Forelimb muscle (tissue), 1 donor: ENCODE results near the gene ZNF223. TPM values are rescaled to one million over a fixed set of nuclear protein-coding genes. Genes with fewer than 3 reads are reported as not detected.
A peak's percentile ranks its signal among the peaks of the same experiment; 100 is the strongest.

ENCODE experiments used
- DNase-seq: peaks from one replicate; pipeline ENCODE4 v3.0.0-alpha.2; 2013; ENCODE audit warnings: low read depth
- polyA plus RNA-seq: library from polyadenylated mRNA; unstranded; fragments of 120-200 nt; gene quantifications from one replicate; pipeline ENCODE4 v1.2.1, GENCODE V29; 2013; ENCODE audit not compliant: insufficient read length

The ZNF223 gene
- polyA plus RNA-seq, 1 donor = 4.7 TPM

DNA sequence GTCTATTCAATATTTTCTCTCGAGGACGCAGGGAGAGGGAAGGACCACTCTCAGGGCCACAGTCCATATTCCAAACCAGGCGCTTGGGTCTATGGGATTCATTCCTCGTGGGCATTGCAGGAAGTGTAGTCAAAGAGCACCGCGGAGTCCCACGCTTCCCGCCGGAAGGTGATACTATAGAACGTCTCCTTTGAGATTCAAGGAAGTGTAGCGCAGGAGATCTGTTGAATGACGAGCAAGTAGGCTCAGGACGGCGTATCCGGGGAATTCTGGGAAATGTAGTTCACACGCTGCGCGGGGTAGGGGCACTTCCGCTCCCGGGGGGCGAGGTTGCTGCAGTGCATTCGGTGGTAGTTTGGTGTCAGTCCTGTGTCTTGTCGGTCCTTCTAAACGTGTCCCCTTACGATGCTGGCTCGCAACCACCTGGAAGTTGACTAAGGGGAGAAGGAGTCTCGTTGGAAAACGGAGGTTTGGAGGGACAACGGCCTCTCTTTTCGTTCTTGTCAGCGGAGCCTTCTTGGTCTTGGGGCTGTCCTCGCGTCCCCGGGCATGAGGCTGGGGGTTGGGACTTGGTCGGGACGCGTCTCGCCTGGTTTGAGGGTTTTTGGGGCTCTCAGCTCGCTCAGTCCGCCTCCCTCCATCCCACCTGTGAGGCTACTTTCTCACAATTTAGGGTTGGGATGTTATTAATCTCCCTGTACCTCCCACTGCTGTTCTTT lies 20.1 kb downstream of the ZNF223 start, which contains the start of gene ZNF284:
Gene ZNF284, plus strand, starts transcription at position 336 of the 719 bp plus-strand sequence. CDS start 4,231 bp downstream, outside the sequence.
- DNase-seq = peak; percentile 79

DNA sequence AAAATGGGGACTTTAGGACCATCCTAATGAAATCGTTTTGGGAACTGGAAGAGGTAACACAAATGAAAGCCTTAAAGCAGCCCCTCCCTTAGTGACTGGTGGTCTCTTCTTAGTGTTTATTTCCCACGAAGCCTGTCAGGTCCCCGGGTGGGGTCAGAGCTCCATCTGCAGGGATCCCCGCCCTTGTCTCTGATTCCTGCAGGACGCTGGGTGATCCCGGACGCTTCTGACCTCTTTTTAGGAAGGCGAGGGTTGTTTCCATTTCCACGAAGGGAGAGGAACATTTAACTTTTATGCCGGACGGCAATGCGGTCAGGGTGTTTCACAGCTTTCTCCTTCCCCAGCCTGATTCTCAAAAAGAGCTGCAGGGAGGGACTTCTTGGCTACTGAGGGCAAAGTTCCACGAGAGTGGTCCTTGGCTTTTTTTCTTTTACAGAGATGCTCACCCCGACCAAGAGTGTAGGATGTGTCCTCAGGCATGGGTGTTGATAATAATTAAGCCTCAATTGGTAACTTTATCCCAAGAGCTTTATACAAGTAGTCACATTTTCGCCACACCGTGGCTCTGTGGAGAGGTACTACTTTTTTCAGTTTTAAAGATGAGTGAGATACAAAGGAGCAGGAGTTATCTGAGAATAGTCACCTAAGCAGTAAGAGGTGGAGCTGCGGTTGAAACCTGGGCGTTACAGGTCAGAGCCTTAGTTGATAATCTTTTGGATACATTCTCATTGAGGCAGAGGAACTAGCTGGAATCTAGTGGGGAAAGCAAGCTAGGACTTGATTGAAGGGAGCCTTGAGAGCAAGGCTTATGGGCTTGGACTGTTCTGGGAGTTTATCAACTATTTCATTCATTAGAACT lies 20.9 kb downstream of the ZNF223 start:
- DNase-seq = no peak

DNA sequence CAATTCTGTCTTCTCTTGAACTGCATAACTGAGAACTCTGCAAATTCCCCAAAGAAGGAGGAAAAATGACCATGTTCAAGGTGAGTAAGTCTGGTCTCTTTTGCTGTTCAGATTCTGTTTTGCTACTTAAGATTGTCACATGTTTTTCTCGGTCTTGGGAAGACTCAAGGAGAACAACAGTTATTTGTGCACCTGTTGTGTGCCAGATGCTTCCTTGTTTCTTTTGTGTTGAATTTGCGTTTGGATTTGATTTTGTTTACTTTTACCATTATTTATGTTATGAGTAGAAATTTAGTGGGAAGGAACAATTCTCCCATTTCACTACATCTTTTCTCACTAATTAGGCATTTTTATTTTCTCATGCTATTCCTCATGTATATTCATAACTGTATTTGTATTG lies 24.5 kb downstream of the ZNF223 start:
- no peak for DNase-seq

DNA sequence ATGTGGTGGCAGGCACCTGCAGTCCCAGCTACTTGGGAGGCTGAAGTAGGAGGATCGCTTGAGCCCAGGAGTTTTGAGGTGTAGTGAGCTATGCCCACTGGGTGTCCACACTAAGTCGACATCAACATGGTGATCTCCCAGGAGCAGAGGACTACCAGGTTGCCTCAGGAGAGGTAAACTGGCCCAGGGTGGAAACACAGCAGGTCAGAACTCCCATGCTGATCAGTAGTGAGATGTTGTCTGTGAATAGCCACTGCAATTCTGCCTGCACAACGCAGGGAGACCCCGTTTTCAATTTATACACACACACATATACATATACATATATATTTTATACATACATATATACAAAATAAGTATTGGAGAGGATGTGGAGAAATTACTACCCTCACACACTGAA lies 40.3 kb downstream of the ZNF223 start:
- DNase-seq = no peak

DNA sequence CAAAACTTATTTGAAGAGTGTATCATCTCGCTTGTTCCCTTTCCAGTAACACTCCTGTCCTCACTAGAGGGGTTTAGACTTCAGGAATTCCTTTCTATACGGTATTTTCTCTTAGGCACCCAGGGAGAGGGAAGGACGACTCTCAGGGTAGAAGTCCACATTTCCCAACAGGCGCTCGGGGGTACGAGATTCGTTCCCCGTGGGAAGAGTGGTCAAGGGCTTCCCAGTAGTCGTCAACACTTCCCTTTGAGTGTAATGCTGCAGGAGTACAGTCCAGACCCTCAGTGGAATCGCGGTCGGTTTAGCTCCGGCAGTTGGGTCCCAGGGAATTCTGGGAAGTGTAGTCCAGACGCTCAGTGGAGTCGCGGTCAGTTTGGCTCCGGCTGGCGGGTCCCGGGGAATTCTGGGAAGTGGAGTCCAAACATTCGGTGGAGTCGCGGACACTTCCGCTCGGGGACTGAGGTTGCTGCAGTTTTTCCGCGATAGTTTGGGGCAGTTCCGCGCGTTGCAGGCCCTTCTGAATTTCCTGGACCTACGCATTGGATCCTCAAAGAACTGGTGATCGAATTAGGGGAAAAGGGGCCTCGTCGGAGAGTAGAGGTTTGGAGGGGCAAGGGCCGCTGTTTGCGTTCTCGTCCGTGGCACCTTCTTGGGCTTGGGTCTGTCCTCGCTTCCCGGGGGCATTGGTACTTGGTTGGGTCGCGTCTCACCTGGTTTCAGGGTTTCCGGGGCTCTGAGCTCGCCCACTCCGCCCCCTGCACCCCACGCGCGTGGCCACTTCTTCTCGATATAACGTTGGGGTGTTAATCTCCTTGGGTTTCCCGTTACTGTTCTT lies 42.3 kb downstream of the ZNF223 start, which contains the start of gene ZNF224:
Gene ZNF224, plus strand, starts transcription at position 431 of the 835 bp plus-strand sequence. CDS start 3,513 bp downstream, outside the sequence.
- DNase-seq = peak; percentile 95

DNA sequence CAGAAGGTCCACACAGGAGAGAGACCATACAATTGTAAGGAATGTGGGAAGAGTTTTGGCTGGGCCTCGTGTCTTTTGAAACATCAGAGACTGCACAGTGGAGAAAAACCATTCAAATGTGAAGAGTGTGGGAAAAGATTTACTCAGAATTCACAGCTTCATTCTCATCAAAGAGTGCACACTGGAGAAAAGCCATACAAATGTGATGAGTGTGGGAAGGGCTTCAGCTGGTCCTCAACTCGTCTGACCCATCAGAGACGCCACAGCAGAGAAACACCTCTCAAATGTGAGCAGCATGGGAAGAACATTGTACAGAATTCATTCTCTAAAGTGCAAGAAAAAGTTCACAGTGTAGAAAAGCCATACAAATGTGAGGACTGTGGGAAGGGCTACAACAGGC lies 55.9 kb downstream of the ZNF223 start:
- DNase-seq = no peak

DNA sequence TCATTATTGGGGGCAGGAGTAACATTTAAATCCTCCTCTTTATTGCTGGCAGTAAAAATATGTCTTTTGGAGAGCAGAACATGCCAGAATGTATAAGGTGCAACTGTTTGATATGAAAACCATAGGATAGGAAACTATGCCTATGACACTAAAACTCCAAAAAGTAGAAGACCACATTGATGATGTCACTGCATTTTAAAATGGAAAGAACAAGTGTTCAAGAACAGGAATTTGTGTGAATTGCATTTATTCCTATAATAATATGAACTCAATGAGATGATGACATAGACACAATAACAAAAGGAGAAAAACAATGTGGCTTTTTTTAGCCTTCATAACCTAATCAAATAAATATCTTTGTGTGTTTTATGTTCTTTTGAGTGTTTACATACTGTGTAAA lies 57.6 kb downstream of the ZNF223 start:
- no peak for DNase-seq

DNA sequence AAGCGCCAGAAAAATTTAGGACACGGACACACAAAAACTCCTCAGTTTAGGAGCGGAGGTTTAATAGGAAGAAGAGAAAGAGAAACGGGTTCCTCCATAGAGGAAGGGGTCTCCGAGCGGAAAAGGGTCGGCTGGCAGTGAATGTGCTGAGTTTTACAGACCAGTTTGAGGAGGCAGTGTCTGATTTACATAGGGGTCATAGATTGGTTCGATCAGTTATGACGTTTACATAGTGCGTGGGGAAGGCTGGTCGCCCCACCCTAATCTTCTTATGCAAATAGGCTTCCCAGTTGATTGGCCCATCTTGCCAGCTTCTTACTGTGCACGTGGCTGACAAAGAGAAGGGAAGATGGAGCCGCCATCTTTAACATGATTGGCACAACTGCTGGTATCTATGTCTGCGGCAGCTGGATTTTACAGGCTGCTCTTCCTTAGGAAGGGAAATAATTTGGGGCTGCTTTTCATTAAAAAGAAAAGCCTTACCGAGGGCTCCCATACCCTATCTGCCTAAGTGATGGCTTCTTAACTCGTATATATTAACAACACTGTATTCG lies 60.2 kb downstream of the ZNF223 start:
- no peak for DNase-seq

DNA sequence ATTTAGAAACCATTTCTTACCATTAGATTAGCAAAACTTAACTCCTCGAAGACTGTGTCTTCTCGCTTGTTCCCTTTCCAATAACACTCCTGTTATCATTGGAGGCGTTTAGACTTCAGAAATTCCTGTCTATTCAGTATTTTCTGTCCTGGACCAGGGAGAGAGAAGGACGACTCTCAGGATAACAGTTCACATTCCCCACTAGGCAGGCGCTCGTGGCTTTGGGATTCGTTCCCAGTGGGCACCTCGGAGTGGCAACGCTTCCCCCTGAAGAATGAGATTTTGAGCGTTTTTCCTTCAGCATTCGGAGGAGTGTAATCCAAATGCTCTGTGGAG lies 60.9 kb downstream of the ZNF223 start:
- DNase-seq = no peak

DNA sequence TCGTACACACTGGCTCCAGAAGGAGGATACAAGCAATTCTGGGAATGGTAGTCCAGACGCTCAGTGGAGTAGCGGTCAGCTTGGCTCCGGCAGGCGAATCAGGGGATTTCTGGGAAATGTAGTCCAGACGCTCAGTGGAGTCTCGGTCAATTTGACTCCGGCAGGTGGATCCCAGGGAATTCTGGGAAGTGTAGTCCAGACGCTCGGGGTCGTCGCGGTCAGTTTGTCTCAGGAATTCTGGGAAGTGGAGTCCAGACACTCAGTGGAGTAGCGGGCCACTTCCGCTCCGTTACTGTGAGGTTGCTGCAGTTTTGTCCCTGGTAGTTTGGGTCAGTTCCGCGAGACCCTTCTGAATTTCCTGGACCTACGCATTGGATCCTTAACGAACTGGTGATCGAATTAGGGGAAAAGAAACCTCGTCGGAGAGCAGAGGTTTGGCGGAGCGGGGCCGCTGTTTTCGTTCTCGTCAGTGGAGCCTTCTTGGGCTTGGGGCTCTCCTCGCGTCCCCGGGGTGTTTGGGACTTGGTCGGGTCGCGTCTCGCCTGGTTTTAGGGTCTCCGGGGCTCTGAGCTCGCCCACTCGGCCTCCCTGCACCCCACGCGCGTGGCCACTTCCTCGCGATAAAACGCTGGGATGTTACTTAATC lies 61.4 kb downstream of the ZNF223 start, which contains the start of gene ZNF225:
Gene ZNF225, plus strand, starts transcription at position 262 of the 646 bp plus-strand sequence. CDS start 2,429 bp downstream, outside the sequence.
- DNase-seq = peak; percentile 99

DNA sequence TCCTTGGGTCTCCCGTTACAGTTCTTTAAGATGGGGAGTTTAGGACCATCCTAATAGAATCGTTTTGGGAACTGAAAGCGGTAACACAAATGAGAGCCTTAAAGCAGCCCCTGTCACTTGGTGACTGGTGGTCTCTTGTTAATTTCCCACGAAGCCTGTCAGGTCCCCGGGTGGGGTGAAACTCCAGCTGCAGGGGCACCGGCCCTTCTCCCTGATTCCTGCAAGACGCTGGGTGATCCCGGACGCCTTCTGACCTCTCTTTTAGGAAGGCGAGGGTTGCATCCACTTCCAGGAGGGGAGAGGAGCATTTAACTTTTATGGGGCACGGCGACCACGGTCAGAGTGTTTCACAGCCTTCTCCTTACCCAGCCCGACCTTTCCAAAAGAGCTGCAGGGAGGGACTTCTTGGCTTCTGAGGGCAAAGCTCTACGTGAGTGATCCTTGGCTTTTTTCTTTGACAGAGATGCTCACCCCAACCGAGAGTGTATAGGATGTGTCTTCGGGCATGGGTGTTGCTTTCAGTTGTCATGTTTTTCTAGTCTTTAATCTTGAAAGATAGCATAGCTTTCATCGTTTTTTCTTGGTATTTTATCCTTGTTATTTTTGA lies 62.1 kb downstream of the ZNF223 start:
- no peak for DNase-seq

Other genes with a start within 250 kb of the ZNF223 start
- 0.34 TPM for gene LYPD5, start 249.6 kb upstream of the ZNF223 start, polyA plus RNA-seq
- gene ZNF283, start 224.7 kb upstream of the ZNF223 start, polyA plus RNA-seq = 9.7 TPM
- 8.8 TPM for gene ZNF404, start 168.1 kb upstream of the ZNF223 start, polyA plus RNA-seq
- 12.5 TPM for gene ZNF45, start 116.8 kb upstream of the ZNF223 start, polyA plus RNA-seq
- gene ZNF221, start 100.8 kb upstream of the ZNF223 start, polyA plus RNA-seq = 2.4 TPM
- 7.0 TPM for gene ZNF155, start 67.8 kb upstream of the ZNF223 start, polyA plus RNA-seq
- gene ZNF230, start 49.1 kb upstream of the ZNF223 start, polyA plus RNA-seq = 2.9 TPM
- gene ZNF222, start 26.7 kb upstream of the ZNF223 start, polyA plus RNA-seq = 4.7 TPM
- gene ZNF284, start 20.1 kb downstream of the ZNF223 start, polyA plus RNA-seq = 2.6 TPM
- 16.8 TPM for gene ZNF224, start 42.3 kb downstream of the ZNF223 start, polyA plus RNA-seq
- 4.0 TPM for gene ZNF225, start 61.4 kb downstream of the ZNF223 start, polyA plus RNA-seq
- gene ZNF234, start 89.5 kb downstream of the ZNF223 start, polyA plus RNA-seq = 9.4 TPM
- 12.4 TPM for gene ZNF226, start 113.1 kb downstream of the ZNF223 start, polyA plus RNA-seq
- 12.9 TPM for gene ZNF227, start 160.5 kb downstream of the ZNF223 start, polyA plus RNA-seq
- gene ZNF233, start 207.8 kb downstream of the ZNF223 start, polyA plus RNA-seq = 2.7 TPM